Right cardiac atrium (tissue), 5 donors: ENCODE results near the gene LMAN1L. TPM values are rescaled to one million over a fixed set of nuclear protein-coding genes. Genes with fewer than 3 reads are reported as not detected.
A peak's percentile ranks its signal among the peaks of the same experiment; 100 is the strongest.

Source experiments
- ATAC-seq, 2 donors: fragments of 200-7000 bp; cut with Tn5 transposase; one replicate each; pipeline versions ENCODE4 v1.8.0 to v1.9.1; 2020; ENCODE audit warnings: moderate library complexity in 2 of 2, mild to moderate bottlenecking in 1 of 2
- DNase-seq, 3 donors: peaks; one replicate each; pipeline ENCODE4 v3.0.0-alpha.2; 2020
- H3K27ac ChIP-seq: one replicate; pipeline ENCODE4 v1.5.1; 2013; ENCODE audit warnings: mild to moderate bottlenecking, low read length, control low read depth, moderate library complexity
- H3K27me3 ChIP-seq: one replicate; pipeline ENCODE4 v1.6.1; 2013; ENCODE audit not compliant: control insufficient read depth, insufficient read depth
- H3K4me1 ChIP-seq: one replicate; pipeline ENCODE4 v1.6.1; 2013; ENCODE audit warnings: low read length; ENCODE audit not compliant: control insufficient read depth, insufficient read depth
- H3K4me3 ChIP-seq: one replicate; pipeline ENCODE4 v1.5.1; 2013; ENCODE audit warnings: low read length, control low read depth
- H3K9me3 ChIP-seq: one replicate; pipeline ENCODE4 v1.6.1; 2013; ENCODE audit warnings: low read length; ENCODE audit not compliant: control insufficient read depth
- WGBS: extraction: QIAGEN DNeasy Blood & Tissue Kit; methylation state at CpG from one replicate; pipeline ENCODE4 v1.1.7; 2013; 5-methylcytosine and 5-hydroxymethylcytosine counted together
- intact Hi-C, 4 donors: fragments of 100-400 bp; cut with DNase I; formaldehyde crosslinking; loops; one replicate each; pipeline versions ENCODE4 v1.11.0 to v1.14.0; 2022 to 2023
- microRNA-seq, 2 donors: library from miRNA; unstranded; fragments of <30 nt; microRNA quantifications; one replicate each; pipeline ENCODE4 v1.2.0, GENCODE V29; 2020 to 2021
- polyA plus RNA-seq: library from polyadenylated mRNA; stranded (reverse); fragments of 200-250 nt; gene quantifications from one replicate; pipeline ENCODE4 v1.2.3, GENCODE V29; 2013
- total RNA-seq, 4 donors: library from RNA; stranded (reverse); fragmentation: NEBNext Ultra II Directional; extraction: Animal tissue kit (Norgen Biotek cat#: 25700); gene quantifications; one replicate each; pipeline ENCODE4 v1.2.1, GENCODE V29; 2021
- donor health status: healthy with polysubstance abuse.
- donor health status: DM: no; HTN: yes; CAD: no.
- donor health status: DM: no; HTN: no; CAD: no.
- donor health status: DM: no; HTN: yes; CAD: no; lungs with severe emphysema.
- donor health status: DM: yes; HTN: yes; CAD: no.

The LMAN1L gene
- total and polyA plus RNA-seq, 5 donors: 66.2 to 216 (median 111) TPM

GRCh38 chr15:74870436-74871215 lies 58.0 kb downstream of the LMAN1L start:
- DNase-seq: peak in 1 of 3 donors; percentile 5
- intact Hi-C loops: no loop called here
- peaks cover 11% of the 10 kb centered on the region for H3K4me1 ChIP-seq
- WGBS: 25% methylated on average over 6 of the region's 6 CpGs
- no peaks in the 10 kb centered on the region for H3K9me3 ChIP-seq
- no peaks in the 10 kb centered on the region for H3K27me3 ChIP-seq
- no peak for ATAC-seq
- H3K27ac ChIP-seq: peak overlapping the region; percentile 82
- no peak overlapping the region for H3K4me3 ChIP-seq

DNA sequence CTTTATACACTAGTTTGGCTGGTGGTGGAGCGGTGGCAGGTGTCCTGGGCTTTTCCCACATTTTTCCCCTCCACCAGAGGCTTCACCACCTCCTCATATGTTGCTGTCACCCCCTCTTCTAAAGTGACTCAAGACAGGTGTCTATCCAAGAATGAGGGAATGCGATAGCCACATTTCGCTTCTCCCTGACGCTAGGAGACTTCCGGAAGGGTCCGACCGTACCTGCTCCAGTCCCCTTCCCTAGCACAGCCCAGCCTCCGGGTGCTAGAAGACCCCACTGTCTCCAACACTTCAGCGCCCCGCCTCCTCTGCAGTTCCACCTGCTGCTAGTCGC lies 60.0 kb downstream of the LMAN1L start:
- DNase-seq: no peak
- ATAC-seq: no peak
- WGBS: under 1% methylated on average over 11 of the region's 11 CpGs
- H3K27me3 ChIP-seq: no peaks in the 10 kb centered on the region
- peak overlapping the region; percentile 54 for H3K27ac ChIP-seq
- no peaks in the 10 kb centered on the region for H3K9me3 ChIP-seq
- peaks cover 8% of the 10 kb centered on the region for H3K4me1 ChIP-seq
- intact Hi-C loops: no loop called here
- peak overlapping the region; percentile 47 for H3K4me3 ChIP-seq

DNA sequence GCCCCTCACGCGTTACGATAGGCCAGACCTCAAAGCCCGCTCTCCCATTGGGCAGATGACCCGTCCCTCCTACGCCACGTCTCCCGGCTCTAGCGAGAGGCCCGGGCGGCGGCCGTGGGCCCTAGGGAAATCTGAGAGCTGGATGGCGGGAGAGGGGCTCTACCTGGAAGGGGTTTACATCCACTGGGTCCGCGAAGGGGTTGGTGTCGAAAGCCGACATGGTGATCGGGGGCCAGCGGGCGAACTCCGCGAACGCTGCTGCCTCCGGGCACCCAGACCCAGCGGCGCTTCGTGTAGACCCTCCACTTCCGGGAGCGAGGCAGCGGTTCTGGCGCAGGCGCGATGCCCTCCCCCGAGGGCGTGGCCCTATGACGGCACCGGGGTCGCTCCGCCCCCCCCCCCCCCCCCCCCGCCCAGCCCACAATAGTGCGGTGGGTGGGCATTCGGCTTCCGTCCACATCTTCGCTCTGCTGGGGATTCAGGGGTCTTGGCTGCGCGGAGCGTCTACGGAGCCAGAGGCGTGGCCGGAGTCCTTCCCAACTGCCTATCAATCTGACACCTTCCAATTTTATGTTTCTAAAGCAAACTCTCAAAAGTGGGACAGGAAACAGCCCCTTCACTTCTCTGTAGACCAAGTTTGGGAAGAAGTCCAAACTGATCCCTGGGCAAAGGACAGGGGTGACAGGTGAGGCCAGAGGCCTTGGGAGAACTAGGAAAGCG lies 60.6 kb downstream of the LMAN1L start, which contains the start of gene SCAMP2:
SCAMP2 (minus strand) TSS at position 330 of the 720 bp plus-strand sequence; CDS start at position 220, 110 bp downstream.
- intact Hi-C loops: no loop called here
- ATAC-seq (peak; percentile 96 to 97), DNase-seq (peak; percentile 97 to 98 (median 97))
- Histone ChIP-seq H3K27ac (peak within 1 kb of the TSS; percentile 54), H3K27me3 (no peaks in the 10 kb centered on the region), H3K4me3 (peak within 1 kb of the TSS; percentile 47), H3K4me1 (peaks cover 7% of the 10 kb centered on the region), H3K9me3 (no peaks in the 10 kb centered on the region)
- WGBS: under 1% methylated on average over 49 of the region's 52 CpGs

DNA sequence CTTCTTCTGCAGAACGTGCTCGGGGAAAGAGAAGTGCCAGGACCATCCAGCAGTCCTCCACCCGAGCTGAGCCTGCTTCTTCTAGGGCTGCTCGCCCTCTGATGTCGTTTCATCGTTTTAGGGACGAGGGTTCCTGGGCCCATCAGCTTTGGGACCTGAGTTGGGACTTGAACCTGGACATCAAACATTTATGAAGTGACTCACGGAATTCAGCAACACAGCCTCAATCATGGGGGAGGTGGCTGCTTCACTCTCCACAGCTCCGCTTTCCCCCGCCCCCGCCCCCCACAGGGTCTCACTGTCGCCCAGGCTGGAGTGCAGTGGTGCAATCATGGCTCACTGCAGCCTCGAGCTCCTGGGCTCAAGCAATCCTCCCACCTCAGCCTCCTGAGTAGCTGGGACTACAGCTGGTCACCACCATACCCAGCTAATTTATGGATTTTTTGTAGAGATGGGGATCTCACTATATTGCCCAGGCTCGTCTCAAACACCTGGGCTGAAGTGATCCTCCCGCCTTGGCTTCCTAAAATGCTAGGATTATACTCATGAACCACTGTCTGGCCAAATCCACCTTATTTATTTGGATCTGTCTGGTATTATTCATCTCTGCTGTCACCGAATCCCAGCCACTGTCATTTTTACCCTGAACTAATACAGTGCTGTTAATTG lies 61.3 kb downstream of the LMAN1L start:
- WGBS: 33% methylated on average over 16 of the region's 16 CpGs
- peak; percentile 11 to 15 for ATAC-seq

More for the DNA sequence above, 61.3 kb downstream of the LMAN1L start:
- intact Hi-C loops: no loop called here
- Histone ChIP-seq H3K27me3 (no peaks in the 10 kb centered on the region), H3K9me3 (no peaks in the 10 kb centered on the region), H3K27ac (no peak overlapping the region), H3K4me3 (peak overlapping the region; percentile 47), H3K4me1 (peaks cover 5% of the 10 kb centered on the region)
- DNase-seq: peak in 2 of 3 donors; percentile 60

Small RNA genes lying within 50 kb of the gene (microRNA-seq; reads per million reads assigned to microRNA genes)
- gene MIR4513: 0 reads per million in 2 donors
- gene MIR6882: 0.54 to 3.8 reads per million in 2 donors

Other genes starting within 250 kb of the LMAN1L start
- gene CLK3, start 197.0 kb upstream of the LMAN1L start, total RNA-seq: 10 to 100 TPM; 40.0 to 65.1 (median 53.3) TPM
- 51.4 TPM for gene CLK3, start 197.0 kb upstream of the LMAN1L start, polyA plus RNA-seq
- gene EDC3, start 116.8 kb upstream of the LMAN1L start, total RNA-seq: 10 to 100 TPM; 14.1 to 19.7 (median 17.2) TPM
- 8.6 TPM for gene EDC3, start 116.8 kb upstream of the LMAN1L start, polyA plus RNA-seq
- gene CYP1A1, start 87.3 kb upstream of the LMAN1L start, total RNA-seq: 1 to 10 TPM in 1 of 4 donors, under 1 TPM in 1, not detected in 2; 0.12 to 1.1 TPM
- 0.59 TPM for gene CYP1A1, start 87.3 kb upstream of the LMAN1L start, polyA plus RNA-seq
- not detected for gene CYP1A2, start 64.0 kb upstream of the LMAN1L start, total RNA-seq
- 0.07 TPM for gene CYP1A2, start 64.0 kb upstream of the LMAN1L start, polyA plus RNA-seq
- gene CSK, start 30.8 kb upstream of the LMAN1L start, total RNA-seq: 10 to 100 TPM; 52.9 to 68.3 (median 60.9) TPM
- 44.3 TPM for gene CSK, start 30.8 kb upstream of the LMAN1L start, polyA plus RNA-seq
- 10 to 100 TPM; 13.0 to 31.0 (median 20.9) TPM for gene CPLX3, start 13.8 kb downstream of the LMAN1L start, total RNA-seq
- 13.3 TPM for gene CPLX3, start 13.8 kb downstream of the LMAN1L start, polyA plus RNA-seq
- gene ULK3, start 30.3 kb downstream of the LMAN1L start, total RNA-seq: 10 to 100 TPM; 34.9 to 49.3 (median 45.9) TPM
- gene ULK3, start 30.3 kb downstream of the LMAN1L start, polyA plus RNA-seq: 35.0 TPM
- 10 to 100 TPM; 52.2 to 67.1 (median 61.7) TPM for gene SCAMP2, start 60.5 kb downstream of the LMAN1L start, total RNA-seq
- gene SCAMP2, start 60.5 kb downstream of the LMAN1L start, polyA plus RNA-seq: 36.1 TPM
- gene MPI, start 77.2 kb downstream of the LMAN1L start, total RNA-seq: 10 to 100 TPM; 39.1 to 59.8 (median 47.7) TPM
- 47.9 TPM for gene MPI, start 77.2 kb downstream of the LMAN1L start, polyA plus RNA-seq
- gene FAM219B, start 94.0 kb downstream of the LMAN1L start, total RNA-seq: 100 to 1,000 TPM; 108 to 128 (median 121) TPM
- 44.9 TPM for gene FAM219B, start 94.0 kb downstream of the LMAN1L start, polyA plus RNA-seq
- 100 to 1,000 TPM; 802 to 917 (median 853) TPM for gene COX5A, start 125.2 kb downstream of the LMAN1L start, total RNA-seq
- 2,062 TPM for gene COX5A, start 125.2 kb downstream of the LMAN1L start, polyA plus RNA-seq
- 1 to 10 TPM; 5.3 to 8.1 (median 6.3) TPM for gene RPP25, start 143.9 kb downstream of the LMAN1L start, total RNA-seq
- 3.5 TPM for gene RPP25, start 143.9 kb downstream of the LMAN1L start, polyA plus RNA-seq
- gene SCAMP5, start 182.7 kb downstream of the LMAN1L start, total RNA-seq: 10 to 100 TPM in 1 of 4 donors, 1 to 10 TPM in 3; 4.5 to 10.2 (median 7.4) TPM
- gene SCAMP5, start 182.7 kb downstream of the LMAN1L start, polyA plus RNA-seq: 4.7 TPM
- gene PPCDC, start 210.8 kb downstream of the LMAN1L start, total RNA-seq: 1 to 10 TPM; 4.7 to 6.3 (median 5.2) TPM
- gene PPCDC, start 210.8 kb downstream of the LMAN1L start, polyA plus RNA-seq: 12.6 TPM